Thyroid gland (tissue), 4 donors: ENCODE data around the gene SSTR4. TPM values are rescaled to one million over a fixed set of nuclear protein-coding genes. Genes with fewer than 3 reads are reported as not detected.

Experiments
- DNase-seq, 2 donors: peaks; one replicate each; pipeline ENCODE4 v3.0.0-alpha.2; 2019
- H3K27ac ChIP-seq, 3 donors: fragments of 200-600 bp; sonication (generic); 1 replicate in 2 of 3; 2 replicates in 1 of 3; pipeline ENCODE4 v1.5.1; 2016 to 2019; ENCODE audit warnings: mild to moderate bottlenecking in 1 of 3, moderate library complexity in 1 of 3
- H3K27me3 ChIP-seq: fragments of 200-600 bp; sonication (generic); one replicate; pipeline ENCODE4 v1.5.1; 2019
- H3K36me3 ChIP-seq, 2 donors: fragments of 200-600 bp; sonication (generic); one replicate each; pipeline ENCODE4 v1.5.1; 2016 to 2019
- H3K4me1 ChIP-seq, 2 donors: fragments of 200-600 bp; sonication (generic); one replicate each; pipeline ENCODE4 v1.5.1; 2017 to 2019
- H3K4me3 ChIP-seq, 3 donors: fragments of 200-600 bp; sonication (generic); replicated peaks in 1 of 3; 1 replicate in 2 of 3; 2 replicates in 1 of 3; pipeline ENCODE4 v1.5.1; 2016; ENCODE audit warnings: mild to moderate bottlenecking in 1 of 3
- H3K9me3 ChIP-seq: fragments of 200-600 bp; sonication (generic); one replicate; pipeline ENCODE4 v1.5.1; 2017
- POLR2A ChIP-seq, 2 donors: fragments of 450-650 bp; IDR thresholded peaks; one replicate each; pipeline ENCODE4 v1.6.1; 2017; ENCODE audit warnings: antibody characterized with exemption in 2 of 2, mild to moderate bottlenecking in 2 of 2, moderate library complexity in 1 of 2
- WGBS, 2 donors: methylation state at CpG; one replicate each; pipeline ENCODE4 v1.1.5; 2017; 5-methylcytosine and 5-hydroxymethylcytosine counted together
- intact Hi-C: fragments of 100-400 bp; cut with DNase I; formaldehyde crosslinking; loops from one replicate; pipeline ENCODE4 v1.15.1; 2023
- total RNA-seq, 4 donors: library from RNA; depleted of rRNA; stranded (reverse); fragments of >200 nt; gene quantifications; one replicate each; pipeline ENCODE4 v1.2.3, GENCODE V29; 2016
- TF ChIP-seq, protein P1 (sequence below), 6 experiments: fragments of 200-600 bp in 3 of 6; fragments of 450-650 bp in 3 of 6; sonication (generic) in 3 of 6; IDR thresholded peaks; one replicate each; pipeline ENCODE4 v1.5.1; 2016 to 2019; ENCODE audit warnings: antibody characterized with exemption in 6 of 6, mild to moderate bottlenecking in 2 of 6, inconsistent platforms in 1 of 6, moderate library complexity in 1 of 6

The SSTR4 gene
- total RNA-seq, 4 donors from 2014 or later, result not detected

GRCh38 chr20:23071996-23072395, 36.9 kb downstream of the SSTR4 start:
- DNase-seq, result no peak
- H3K27ac ChIP-seq, result no peak overlapping the region
- no peaks in the 10 kb centered on the region for H3K27me3 ChIP-seq
- no peak overlapping the region for H3K4me3 ChIP-seq
- H3K4me1 ChIP-seq, result no peaks in the 10 kb centered on the region
- no peaks in the 10 kb centered on the region for H3K9me3 ChIP-seq
- TF ChIP-seq POLR2A (IDR thresholded peaks at IDR 0.05), result no peak
- TF ChIP-seq, protein P1, sequence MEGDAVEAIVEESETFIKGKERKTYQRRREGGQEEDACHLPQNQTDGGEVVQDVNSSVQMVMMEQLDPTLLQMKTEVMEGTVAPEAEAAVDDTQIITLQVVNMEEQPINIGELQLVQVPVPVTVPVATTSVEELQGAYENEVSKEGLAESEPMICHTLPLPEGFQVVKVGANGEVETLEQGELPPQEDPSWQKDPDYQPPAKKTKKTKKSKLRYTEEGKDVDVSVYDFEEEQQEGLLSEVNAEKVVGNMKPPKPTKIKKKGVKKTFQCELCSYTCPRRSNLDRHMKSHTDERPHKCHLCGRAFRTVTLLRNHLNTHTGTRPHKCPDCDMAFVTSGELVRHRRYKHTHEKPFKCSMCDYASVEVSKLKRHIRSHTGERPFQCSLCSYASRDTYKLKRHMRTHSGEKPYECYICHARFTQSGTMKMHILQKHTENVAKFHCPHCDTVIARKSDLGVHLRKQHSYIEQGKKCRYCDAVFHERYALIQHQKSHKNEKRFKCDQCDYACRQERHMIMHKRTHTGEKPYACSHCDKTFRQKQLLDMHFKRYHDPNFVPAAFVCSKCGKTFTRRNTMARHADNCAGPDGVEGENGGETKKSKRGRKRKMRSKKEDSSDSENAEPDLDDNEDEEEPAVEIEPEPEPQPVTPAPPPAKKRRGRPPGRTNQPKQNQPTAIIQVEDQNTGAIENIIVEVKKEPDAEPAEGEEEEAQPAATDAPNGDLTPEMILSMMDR (IDR thresholded peaks at IDR 0.05), result no peak
- WGBS, 2 donors, result 73 to 82% methylated on average over 4 of the region's 4 CpGs
- no peaks in the 10 kb centered on the region for H3K36me3 ChIP-seq
- intact Hi-C loops, result no loop called here

GRCh38 chr20:23072892-23073586, 37.9 kb downstream of the SSTR4 start:
- Histone ChIP-seq H3K4me3 (no peak overlapping the region), H3K27me3 (no peaks in the 10 kb centered on the region), H3K9me3 (no peaks in the 10 kb centered on the region), H3K4me1 (no peaks in the 10 kb centered on the region), H3K36me3 (no peaks in the 10 kb centered on the region), H3K27ac (no peak overlapping the region)
- TF ChIP-seq POLR2A (IDR thresholded peaks at IDR 0.05), result no peak
- TF ChIP-seq, protein P1 (IDR thresholded peaks at IDR 0.05), result no peak
- intact Hi-C loops, result no loop called here
- no peak for DNase-seq
- WGBS, 2 donors, result 75 to 83% methylated on average over 11 of the region's 11 CpGs

DNA sequence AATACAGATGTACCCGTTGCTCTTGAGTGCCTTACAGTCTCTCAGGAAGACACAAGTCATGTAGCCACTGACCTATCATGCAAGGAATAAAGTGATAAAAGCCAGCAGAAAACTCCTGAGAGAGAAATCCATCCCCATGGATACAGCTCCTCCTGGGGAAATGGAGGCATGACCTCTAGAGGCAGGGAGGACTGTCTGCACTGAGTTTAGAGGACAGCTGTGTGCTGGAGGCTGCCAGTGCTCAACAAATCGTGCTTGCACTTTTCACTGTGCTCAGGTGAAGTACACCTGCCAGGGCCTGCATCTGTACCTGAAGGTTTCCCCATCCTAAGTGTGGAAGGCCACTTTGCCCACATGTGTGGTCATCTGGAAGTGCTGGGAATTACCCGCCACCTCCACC, 38.9 kb downstream of the SSTR4 start:
- intact Hi-C loops, result no loop called here
- Histone ChIP-seq H3K4me3 (no peak overlapping the region), H3K27me3 (no peaks in the 10 kb centered on the region), H3K36me3 (no peaks in the 10 kb centered on the region), H3K27ac (no peak overlapping the region), H3K4me1 (no peaks in the 10 kb centered on the region), H3K9me3 (no peaks in the 10 kb centered on the region)
- WGBS, 2 donors, result 83 to 97% methylated on average over 3 of the region's 3 CpGs
- DNase-seq, result no peak
- TF ChIP-seq POLR2A (IDR thresholded peaks at IDR 0.05), result no peak
- TF ChIP-seq, protein P1 (IDR thresholded peaks at IDR 0.05), result no peak

DNA sequence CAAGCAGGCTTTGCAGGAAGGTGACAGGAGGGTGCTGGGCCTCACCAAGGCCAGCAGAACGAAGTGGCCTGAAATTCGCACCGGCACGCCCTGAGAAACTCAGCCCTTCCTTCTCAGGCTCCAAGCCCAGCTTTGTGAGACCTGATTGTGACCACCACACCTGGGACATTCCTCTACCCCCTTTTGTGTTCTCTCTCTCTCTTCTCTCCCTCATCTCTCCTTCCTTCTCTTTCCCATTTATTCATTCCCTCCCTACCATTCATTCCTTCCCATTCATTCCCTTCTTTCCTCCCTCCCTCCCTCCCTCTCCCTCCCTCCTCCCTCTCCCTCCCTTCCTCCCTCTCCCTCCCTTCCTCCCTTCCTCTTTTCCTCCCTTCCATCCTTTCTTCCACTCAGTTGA, 42.2 kb downstream of the SSTR4 start:
- 96 to 100% methylated on average over 4 of the region's 4 CpGs for WGBS, 2 donors
- H3K9me3 ChIP-seq, result no peaks in the 10 kb centered on the region
- no peak overlapping the region for H3K4me3 ChIP-seq
- no peak for DNase-seq
- no peak for TF ChIP-seq POLR2A (IDR thresholded peaks at IDR 0.05)
- TF ChIP-seq, protein P1 (IDR thresholded peaks at IDR 0.05), result no peak
- no peak overlapping the region for H3K27ac ChIP-seq
- H3K36me3 ChIP-seq, result no peaks in the 10 kb centered on the region
- H3K4me1 ChIP-seq, result no peaks in the 10 kb centered on the region
- no peaks in the 10 kb centered on the region for H3K27me3 ChIP-seq
- intact Hi-C loops, result no loop called here

- 79 to 82% methylated on average over 5 of the region's 5 CpGs for WGBS, 2 donors
- intact Hi-C loops, result no loop called here
- Histone ChIP-seq H3K36me3 (no peaks in the 10 kb centered on the region), H3K9me3 (no peaks in the 10 kb centered on the region), H3K4me3 (no peak overlapping the region), H3K4me1 (no peaks in the 10 kb centered on the region), H3K27ac (no peak overlapping the region), H3K27me3 (no peaks in the 10 kb centered on the region)
- no peak for DNase-seq
- no peak for TF ChIP-seq POLR2A (IDR thresholded peaks at IDR 0.05)
- TF ChIP-seq, protein P1 (IDR thresholded peaks at IDR 0.05), result no peak
Observed at GRCh38 chr20:23078351-23079015, 43.4 kb downstream of the SSTR4 start.
